Aorta (tissue), 5 donors: Measurements from ENCODE around the gene PAK6. TPM values are rescaled to one million over a fixed set of nuclear protein-coding genes. Genes with fewer than 3 reads are reported as not detected.

ENCODE experiments used
- ATAC-seq: fragments of 200-7000 bp; cut with Tn5 transposase; one replicate; pipeline ENCODE4 v1.9.1; 2022; ENCODE audit warnings: moderate library complexity; ENCODE audit not compliant: low FRiP score
- DNase-seq, 2 donors: peaks; one replicate each; pipeline ENCODE4 v3.0.0-alpha.2; 2020
- H3K27ac ChIP-seq, 2 donors: one replicate each; pipeline ENCODE4 v1.5.1; 2013; ENCODE audit warnings: low read length in 2 of 2, mild to moderate bottlenecking in 2 of 2, moderate library complexity in 2 of 2, control low read depth in 1 of 2, inconsistent platforms in 1 of 2, low read depth in 1 of 2
- H3K27me3 ChIP-seq, 2 donors: one replicate each; pipeline ENCODE4 v1.6.1; 2013; ENCODE audit warnings: control low read depth in 1 of 2, low read length in 1 of 2, mild to moderate bottlenecking in 1 of 2, moderate library complexity in 1 of 2; ENCODE audit not compliant: insufficient read depth in 2 of 2, control insufficient read depth in 1 of 2
- H3K36me3 ChIP-seq, 2 donors: one replicate each; pipeline ENCODE4 v1.6.1; 2013; ENCODE audit warnings: control low read depth in 1 of 2, low read length in 1 of 2, mild to moderate bottlenecking in 1 of 2; ENCODE audit not compliant: insufficient read depth in 2 of 2, control insufficient read depth in 1 of 2
- H3K4me1 ChIP-seq, 2 donors: one replicate each; pipeline ENCODE4 v1.6.1; 2013; ENCODE audit warnings: low read length in 2 of 2, control low read depth in 1 of 2, mild to moderate bottlenecking in 1 of 2, moderate library complexity in 1 of 2; ENCODE audit not compliant: insufficient read depth in 2 of 2, control insufficient read depth in 1 of 2
- H3K4me3 ChIP-seq, 2 donors: one replicate each; pipeline ENCODE4 v1.5.1; 2013; ENCODE audit warnings: low read length in 2 of 2, control low read depth in 1 of 2, mild to moderate bottlenecking in 1 of 2
- H3K9me3 ChIP-seq: one replicate; pipeline ENCODE4 v1.6.1; 2013; ENCODE audit warnings: mild to moderate bottlenecking, low read length; ENCODE audit not compliant: control insufficient read depth
- WGBS, 2 donors: extraction: QIAGEN DNeasy Blood & Tissue Kit; methylation state at CpG; one replicate each; pipeline ENCODE4 v1.1.7; 2013; 5-methylcytosine and 5-hydroxymethylcytosine counted together
- intact Hi-C, 2 donors: fragments of 100-400 bp; cut with DNase I; formaldehyde crosslinking; loops; one replicate each; pipeline versions ENCODE4 v1.14.2 to v1.15.0; 2022
- polyA plus RNA-seq, 2 donors: library from polyadenylated mRNA; stranded (reverse); fragments of 200-250 nt; gene quantifications; one replicate each; pipeline ENCODE4 v1.2.3, GENCODE V29; 2013
- total RNA-seq, 2 donors: library from RNA; stranded (reverse); fragmentation: NEBNext Ultra II Directional; extraction: Animal tissue kit (Norgen Biotek cat#: 25700); gene quantifications; one replicate each; pipeline ENCODE4 v1.2.1, GENCODE V29; 2021
- donor health status: healthy with polysubstance abuse.
- donor health status: Bipolar disorder and iron deficiency.
- donor health status: DM: no; HTN: no; CAD: no.
- donor health status: DM: no; HTN: no; CAD: no.
- donor health status: DM: yes; HTN: yes; CAD: no.

Gene PAK6
- total and polyA plus RNA-seq, 4 donors, result 0.81 to 0.91 TPM; not detected in 2

- Histone ChIP-seq H3K9me3 (no peaks in the 10 kb centered on the region), H3K4me1 (no peaks in the 10 kb centered on the region), H3K36me3 (no peaks in the 10 kb centered on the region), H3K27ac (no peak overlapping the region), H3K27me3 (no peaks in the 10 kb centered on the region), H3K4me3 (no peak overlapping the region)
- 74 to 84% methylated on average over 6 of the region's 6 CpGs for WGBS, 2 donors
- DNase-seq (no peak), ATAC-seq (no peak)
- intact Hi-C loops, result no loop called here
Observed at GRCh38 chr15:40289140-40289775, 50.4 kb downstream of the PAK6 start.

GRCh38 chr15:40290545-40290917 is 51.7 kb downstream of the PAK6 start:
- H3K4me3 ChIP-seq, result no peak overlapping the region
- intact Hi-C loops, result no loop called here
- no peaks in the 10 kb centered on the region for H3K36me3 ChIP-seq
- 31 to 36% methylated on average over 9 to 12 of the region's 12 CpGs for WGBS, 2 donors
- DNase-seq (no peak), ATAC-seq (no peak)
- H3K4me1 ChIP-seq, result no peaks in the 10 kb centered on the region
- no peaks in the 10 kb centered on the region for H3K9me3 ChIP-seq
- no peaks in the 10 kb centered on the region for H3K27me3 ChIP-seq
- no peak overlapping the region for H3K27ac ChIP-seq

GRCh38 chr15:40290918-40291574 is 52.2 kb downstream of the PAK6 start:
- 4 to 8% methylated on average over 61 to 68 of the region's 68 CpGs for WGBS, 2 donors
- Histone ChIP-seq H3K4me3 (no peak overlapping the region), H3K27me3 (no peaks in the 10 kb centered on the region), H3K27ac (no peak overlapping the region), H3K4me1 (no peaks in the 10 kb centered on the region), H3K9me3 (no peaks in the 10 kb centered on the region), H3K36me3 (no peaks in the 10 kb centered on the region)
- ATAC-seq (peak; percentile 62), DNase-seq (no peak)
- intact Hi-C loops, result no loop called here

GRCh38 chr15:40292246-40292645 is 53.4 kb downstream of the PAK6 start:
- Histone ChIP-seq H3K9me3 (no peaks in the 10 kb centered on the region), H3K27ac (no peak overlapping the region), H3K27me3 (no peaks in the 10 kb centered on the region), H3K4me3 (no peak overlapping the region), H3K36me3 (no peaks in the 10 kb centered on the region), H3K4me1 (no peaks in the 10 kb centered on the region)
- intact Hi-C loops, result no loop called here
- WGBS, 2 donors, result 86 to 92% methylated on average over 3 of the region's 3 CpGs
- DNase-seq (no peak), ATAC-seq (no peak)

GRCh38 chr15:40293006-40293405 is 54.1 kb downstream of the PAK6 start:
- ATAC-seq (no peak), DNase-seq (no peak)
- H3K4me3 ChIP-seq, result no peak overlapping the region
- no peaks in the 10 kb centered on the region for H3K27me3 ChIP-seq
- H3K27ac ChIP-seq, result no peak overlapping the region
- H3K36me3 ChIP-seq, result no peaks in the 10 kb centered on the region
- H3K4me1 ChIP-seq, result no peaks in the 10 kb centered on the region
- intact Hi-C loops, result no loop called here
- H3K9me3 ChIP-seq, result no peaks in the 10 kb centered on the region

- H3K4me1 ChIP-seq, result no peaks in the 10 kb centered on the region
- ATAC-seq, result no peak
Observed at GRCh38 chr15:40293905-40294895, 55.3 kb downstream of the PAK6 start.

GRCh38 chr15:40295297-40295696 is 56.4 kb downstream of the PAK6 start:
- H3K36me3 ChIP-seq, result no peaks in the 10 kb centered on the region
- intact Hi-C loops, result no loop called here
- DNase-seq (peak in 1 of 2 donors; percentile 12), ATAC-seq (no peak)
- H3K27ac ChIP-seq, result no peak overlapping the region
- H3K4me3 ChIP-seq, result no peak overlapping the region
- H3K9me3 ChIP-seq, result no peaks in the 10 kb centered on the region
- no peaks in the 10 kb centered on the region for H3K27me3 ChIP-seq
- WGBS, 2 donors, result 52 to 75% methylated on average over 1 of the region's 1 CpG
- no peaks in the 10 kb centered on the region for H3K4me1 ChIP-seq

More at GRCh38 chr15:40293905-40294895, 55.3 kb downstream of the PAK6 start:
- intact Hi-C loops, result no loop called here
- Histone ChIP-seq H3K27ac (no peak overlapping the region), H3K36me3 (no peaks in the 10 kb centered on the region), H3K4me3 (no peak overlapping the region), H3K27me3 (no peaks in the 10 kb centered on the region), H3K9me3 (no peaks in the 10 kb centered on the region)
- 93 to 94% methylated on average over 20 of the region's 20 CpGs for WGBS, 2 donors
- DNase-seq, result peak in 1 of 2 donors; percentile 17

- peak in 1 of 2 donors; percentile 9 for DNase-seq
- H3K27me3 ChIP-seq, result no peaks in the 10 kb centered on the region
- no peak overlapping the region for H3K4me3 ChIP-seq
- H3K9me3 ChIP-seq, result no peaks in the 10 kb centered on the region
- ATAC-seq, result no peak
- no peaks in the 10 kb centered on the region for H3K4me1 ChIP-seq
- WGBS, 2 donors, result 49 to 50% methylated on average over 12 of the region's 12 CpGs
- H3K27ac ChIP-seq, result no peak overlapping the region
- intact Hi-C loops, result no loop called here
- no peaks in the 10 kb centered on the region for H3K36me3 ChIP-seq
Observed at GRCh38 chr15:40295877-40296560, 57.2 kb downstream of the PAK6 start.
